ENCODE measurements around the gene CXorf65.

The CXorf65 gene

DNA sequence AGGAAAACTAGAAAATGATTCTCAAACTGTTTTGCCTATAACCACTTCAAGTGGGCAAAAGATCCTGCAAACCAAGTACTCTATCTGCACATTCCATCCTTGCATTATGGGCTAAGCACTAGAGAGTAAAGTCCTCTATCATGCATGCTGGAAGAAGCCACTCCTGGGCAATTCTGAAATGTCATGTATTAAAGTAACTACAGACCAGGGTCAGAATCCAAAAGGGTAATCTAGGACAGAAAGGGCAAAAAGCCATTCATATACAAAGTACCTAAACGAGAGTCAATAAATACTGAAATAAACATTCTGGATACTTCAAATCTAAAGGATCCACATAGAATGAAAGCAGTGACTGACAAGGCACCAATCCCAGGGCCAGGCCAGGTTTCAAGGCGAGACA lies 39.5 kb downstream of the CXorf65 start:
- DNase-seq (ENCODE audit: low spot score) = no peak

DNA sequence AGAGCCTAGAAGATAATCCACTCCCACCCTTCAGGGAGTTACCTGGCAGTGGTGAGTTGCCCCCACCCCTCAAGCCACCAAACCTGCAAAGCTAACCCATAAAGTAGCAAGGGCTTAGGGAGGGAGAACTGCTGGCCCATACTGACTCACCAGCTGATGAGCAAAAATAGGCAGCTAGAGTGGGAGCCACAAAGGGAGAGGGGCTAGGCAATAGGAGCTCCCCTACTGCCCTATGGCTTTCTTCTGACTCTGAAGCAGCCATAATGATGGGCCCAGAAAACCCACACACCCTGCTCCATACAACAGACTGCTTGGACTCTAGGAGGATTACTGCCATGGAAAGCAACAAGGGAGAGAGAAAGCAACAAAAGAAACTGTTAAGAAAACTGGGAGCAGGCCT lies 46.4 kb downstream of the CXorf65 start:
- DNase-seq (ENCODE audit: low spot score) = no peak

DNA sequence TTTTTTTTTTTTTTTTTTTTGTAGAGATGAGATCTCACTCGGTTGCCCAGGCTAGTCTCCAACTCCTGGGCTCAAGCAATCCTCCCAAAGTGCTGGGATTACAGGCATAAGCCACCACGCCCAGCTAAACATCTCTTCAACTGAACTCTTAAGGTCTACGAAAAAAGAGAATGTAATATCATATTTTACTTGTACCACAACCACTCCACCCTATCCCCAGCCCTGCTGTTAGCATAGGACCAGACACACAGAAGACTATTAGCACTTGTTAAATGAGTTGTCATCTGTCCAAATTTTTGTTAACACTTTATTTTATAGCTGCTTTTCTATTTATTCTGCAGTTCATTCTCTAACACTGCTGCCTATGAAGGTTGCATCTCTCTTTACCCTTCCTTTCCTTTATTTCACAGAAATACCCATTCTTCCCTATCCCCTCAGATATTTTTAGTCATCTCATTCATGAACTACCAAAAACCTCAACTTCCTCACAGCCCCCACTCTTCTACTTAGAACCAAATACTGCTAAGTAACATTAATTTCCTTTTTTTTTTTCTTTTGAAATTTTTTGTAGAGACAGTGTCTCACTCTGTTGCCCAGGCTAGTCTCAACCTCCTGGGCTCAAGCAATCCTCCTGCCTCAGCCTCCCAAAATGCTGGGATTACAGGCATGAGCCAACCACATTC lies 48.6 kb downstream of the CXorf65 start:
- DNase-seq (ENCODE audit: low spot score) = no peak

DNA sequence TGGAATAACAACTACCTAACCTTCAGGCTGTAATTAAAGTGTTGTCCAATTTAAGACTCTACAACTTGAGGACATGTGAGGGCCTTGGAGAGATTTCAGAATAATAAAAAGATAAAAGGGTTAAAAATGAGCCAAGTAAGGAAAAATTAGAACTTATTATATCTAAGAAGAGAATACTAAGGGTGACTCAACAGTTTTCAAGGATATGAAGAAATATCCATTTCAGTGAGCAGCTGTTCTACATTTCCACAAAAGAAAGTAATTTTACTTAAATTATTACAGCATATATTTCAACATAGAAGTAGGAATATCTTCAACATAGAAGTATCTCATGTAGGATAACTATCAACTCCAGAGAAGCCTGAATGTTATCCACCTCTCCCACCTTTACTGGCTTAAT lies 49.7 kb downstream of the CXorf65 start:
- no peak for DNase-seq (ENCODE audit: low spot score)
